GM21528 (cell line): ENCODE results near the gene ACACB.

Source experiments
- ATAC-seq: cut with Tn5 transposase; IDR thresholded peaks from one replicate; pipeline ENCODE4 v1.9.1; 2021; ENCODE audit warnings: mild to moderate bottlenecking, moderate library complexity; ENCODE audit not compliant: unreplicated experiment, low FRiP score

Gene ACACB

DNA sequence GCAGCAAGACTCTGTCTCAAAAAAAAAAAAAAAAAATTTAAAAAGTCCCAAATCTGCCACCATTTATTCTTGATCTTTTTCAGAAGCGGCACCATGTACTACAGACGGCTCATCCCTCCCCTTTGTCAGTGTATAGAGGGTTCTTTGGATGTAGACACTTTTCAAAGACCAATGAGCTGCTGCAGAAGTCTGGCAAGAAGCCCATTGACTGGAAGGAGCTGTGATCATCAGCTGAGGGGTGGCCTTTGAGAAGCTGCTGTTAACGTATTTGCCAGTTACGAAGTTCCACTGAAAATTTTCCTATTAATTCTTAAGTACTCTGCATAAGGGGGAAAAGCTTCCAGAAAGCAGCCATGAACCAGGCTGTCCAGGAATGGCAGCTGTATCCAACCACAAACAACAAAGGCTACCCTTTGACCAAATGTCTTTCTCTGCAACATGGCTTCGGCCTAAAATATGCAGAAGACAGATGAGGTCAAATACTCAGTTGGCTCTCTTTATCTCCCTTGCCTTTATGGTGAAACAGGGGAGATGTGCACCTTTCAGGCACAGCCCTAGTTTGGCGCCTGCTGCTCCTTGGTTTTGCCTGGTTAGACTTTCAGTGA, 6.5 kb upstream of the ACACB start:
- no peak for ATAC-seq

- no peak for ATAC-seq
Measured at GRCh38 chr12:109110988-109111495, 5.3 kb upstream of the ACACB start.

DNA sequence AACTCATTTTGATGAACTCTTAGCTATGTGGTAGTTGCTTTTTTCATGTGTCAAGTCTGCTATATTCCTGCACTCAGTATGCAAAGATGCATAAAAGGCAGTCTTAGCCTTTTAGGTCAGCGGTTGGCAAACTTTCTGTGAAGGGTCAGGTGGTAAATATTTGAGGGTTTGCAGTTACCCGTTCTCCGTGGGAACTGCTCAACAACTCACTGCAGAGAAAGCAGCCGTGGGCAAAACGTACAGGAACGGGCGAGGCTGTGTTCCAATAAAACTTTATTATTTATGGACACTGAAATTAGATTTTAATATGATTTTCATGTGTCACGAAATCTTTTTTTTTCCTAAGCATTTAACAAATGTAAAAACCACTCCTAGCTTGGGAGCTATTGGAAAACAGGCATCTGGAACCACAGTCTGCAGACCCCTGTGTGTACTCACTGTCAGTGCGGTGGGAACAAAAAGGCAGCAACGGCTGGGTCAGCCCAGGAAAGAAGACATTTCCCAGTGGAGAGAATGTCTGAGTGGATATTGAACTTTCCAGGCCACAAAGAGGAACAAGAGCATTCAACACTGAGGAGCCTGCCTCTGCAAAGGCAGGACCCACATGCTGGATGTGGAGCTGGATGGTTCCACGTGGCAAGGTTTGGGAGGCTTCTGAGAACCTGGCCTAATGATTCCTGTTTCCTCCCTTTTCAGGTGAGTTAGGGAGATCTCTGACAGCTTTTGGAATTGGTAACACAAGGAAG, 3.5 kb upstream of the ACACB start:
- no peak for ATAC-seq

DNA sequence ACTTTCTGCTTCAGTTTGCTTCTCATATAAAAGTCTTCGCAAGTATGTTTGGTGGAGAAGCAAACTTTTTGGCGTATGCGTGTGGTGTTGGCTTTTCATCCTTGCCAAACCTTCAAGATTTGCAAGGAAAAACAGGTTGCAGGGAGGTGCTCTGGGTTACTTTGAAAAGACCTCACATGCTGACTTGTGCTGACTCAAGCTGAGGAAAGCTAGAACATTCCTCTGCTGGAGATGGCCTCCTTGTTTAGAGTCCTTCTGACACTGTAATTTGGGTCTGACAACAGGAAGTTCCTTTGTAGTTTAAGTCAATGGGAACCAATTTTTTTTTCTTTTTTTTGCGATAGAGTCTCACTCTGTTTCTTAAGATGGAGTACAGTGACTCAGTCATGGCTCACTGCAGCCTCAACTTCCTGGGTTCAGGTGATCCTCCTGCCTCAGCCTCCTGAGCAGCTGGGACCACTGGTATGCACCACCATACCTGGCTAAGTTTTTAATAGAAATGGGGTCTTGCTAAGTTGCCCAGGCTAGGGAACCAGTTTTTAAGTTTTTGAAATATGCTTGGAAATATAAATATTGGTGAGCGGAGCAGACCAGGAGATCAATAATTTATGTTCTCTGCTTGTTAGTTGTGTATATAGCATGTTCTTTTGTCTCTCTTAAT, 2.6 kb upstream of the ACACB start:
- ATAC-seq: no peak

- ATAC-seq: no peak
Measured at GRCh38 chr12:109114644-109115043, 1.7 kb upstream of the ACACB start.

- no peak for ATAC-seq
Measured at GRCh38 chr12:109115404-109115757, 1.0 kb upstream of the ACACB start.

DNA sequence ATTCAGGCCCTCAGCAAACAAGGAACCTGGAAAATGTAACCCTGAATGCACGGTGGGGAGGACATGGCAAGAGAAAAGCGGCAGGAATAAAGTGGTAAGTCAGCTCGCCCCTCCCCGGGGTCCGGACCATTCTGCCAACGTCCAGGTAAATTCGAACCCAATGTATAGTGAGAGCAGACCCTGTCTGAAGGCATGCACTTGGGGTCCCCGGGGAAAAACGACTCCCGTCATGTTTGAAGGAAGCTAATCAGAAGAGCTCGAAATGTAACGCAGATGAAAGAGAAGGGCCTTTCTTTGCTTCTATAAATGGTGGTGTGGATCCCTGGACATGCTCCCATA, 193 bp downstream of the ACACB start:
- no peak for ATAC-seq

DNA sequence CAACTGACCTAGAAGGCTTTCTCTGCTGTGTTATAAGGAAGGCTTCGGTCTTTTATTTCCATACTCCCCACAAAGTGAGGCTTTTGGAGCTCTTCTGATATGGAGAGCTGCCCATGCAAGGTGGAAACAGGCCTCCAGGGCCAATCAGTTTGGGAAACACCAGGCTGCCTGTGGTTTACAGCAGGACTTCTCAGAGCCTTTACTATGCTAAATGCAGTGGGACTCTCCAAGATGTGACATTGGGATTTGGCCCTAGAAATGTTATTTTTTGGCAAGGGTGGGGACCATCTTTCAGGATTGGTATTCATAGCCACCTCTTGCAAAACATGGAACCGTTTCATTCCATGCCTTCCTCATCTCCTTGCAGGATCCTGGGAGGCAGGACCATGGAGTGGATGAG, 3.7 kb downstream of the ACACB start:
- no peak for ATAC-seq

GRCh38 chr12:109120557-109120956, 4.2 kb downstream of the ACACB start:
- ATAC-seq: no peak

- no peak for ATAC-seq
Measured at GRCh38 chr12:109121346-109121880, 5.0 kb downstream of the ACACB start.

- no peak for ATAC-seq
Measured at GRCh38 chr12:109124878-109125648, 8.7 kb downstream of the ACACB start.

DNA sequence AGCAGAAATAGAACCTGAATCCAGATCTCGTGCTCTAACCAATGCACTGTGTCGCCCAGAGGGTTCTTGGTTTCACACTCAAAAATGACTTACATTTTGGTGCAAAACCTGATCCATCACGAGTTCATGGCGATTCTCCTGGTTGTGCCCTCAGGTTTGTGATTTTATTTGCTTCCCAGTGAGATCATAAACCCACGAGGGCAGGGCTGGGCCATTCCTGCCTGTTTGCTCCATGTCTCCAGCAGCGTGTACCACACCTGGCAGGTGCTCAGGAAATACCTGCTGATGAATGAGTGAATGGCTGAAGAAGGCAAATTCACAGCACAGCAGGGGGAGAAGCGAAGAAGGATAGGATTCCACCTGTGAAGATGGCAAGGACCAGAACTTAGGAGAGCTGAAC, 9.4 kb downstream of the ACACB start:
- ATAC-seq: no peak

DNA sequence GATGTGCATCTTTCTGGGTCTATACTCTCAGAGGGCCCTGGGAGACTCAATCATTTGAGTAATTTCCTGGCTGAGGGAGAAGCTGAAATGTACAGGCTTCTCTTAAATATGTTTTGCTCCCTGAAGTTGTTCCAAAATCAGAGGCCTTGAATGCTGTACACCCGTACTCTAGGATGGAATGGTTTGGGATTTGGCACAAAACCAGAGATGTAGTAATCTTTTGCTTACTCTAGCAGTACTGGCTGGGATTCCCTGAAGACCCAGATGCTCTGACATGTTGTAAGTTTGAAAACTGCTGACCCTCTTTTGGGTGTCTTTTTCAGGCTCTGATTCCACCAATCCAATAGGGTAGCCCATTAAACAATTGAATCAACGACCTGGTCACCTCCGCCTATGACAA, 10.4 kb downstream of the ACACB start:
- ATAC-seq: no peak

DNA sequence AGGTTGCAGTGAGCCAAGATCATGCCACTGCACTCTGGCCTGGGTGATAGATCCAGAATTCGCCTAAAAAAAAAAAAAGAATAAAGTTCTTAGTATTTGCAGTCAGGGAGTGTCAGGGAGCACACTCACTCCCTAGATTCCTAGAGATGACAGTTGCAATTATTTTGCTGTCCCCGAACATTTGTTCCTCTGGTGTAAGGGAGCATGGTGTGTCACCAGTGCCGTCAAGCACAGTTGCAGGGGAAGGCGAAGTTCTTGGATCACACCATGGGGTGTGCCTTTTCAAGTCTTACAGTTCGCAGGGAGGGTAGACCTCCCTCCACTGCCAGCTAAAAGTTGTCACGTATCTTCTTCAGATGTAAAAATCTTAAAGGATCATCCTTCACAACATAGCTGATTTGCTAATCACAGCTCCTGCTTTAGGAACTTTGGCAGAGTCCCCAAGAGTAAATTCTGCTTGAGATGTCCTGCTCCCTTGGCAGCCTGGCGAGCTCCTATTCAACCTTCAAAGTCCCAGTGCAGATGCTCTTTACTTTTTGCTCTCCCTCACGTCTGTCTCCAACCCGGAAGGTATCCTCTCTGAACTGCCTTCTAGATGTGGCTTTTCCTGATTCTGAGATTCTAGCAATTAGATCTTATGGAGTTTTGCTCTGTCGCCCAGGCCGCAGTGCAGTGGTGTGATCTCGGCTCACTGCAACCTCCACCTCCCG, 11.3 kb downstream of the ACACB start:
- no peak for ATAC-seq

- ATAC-seq: no peak
Measured at GRCh38 chr12:109130297-109131153, 14.1 kb downstream of the ACACB start.

DNA sequence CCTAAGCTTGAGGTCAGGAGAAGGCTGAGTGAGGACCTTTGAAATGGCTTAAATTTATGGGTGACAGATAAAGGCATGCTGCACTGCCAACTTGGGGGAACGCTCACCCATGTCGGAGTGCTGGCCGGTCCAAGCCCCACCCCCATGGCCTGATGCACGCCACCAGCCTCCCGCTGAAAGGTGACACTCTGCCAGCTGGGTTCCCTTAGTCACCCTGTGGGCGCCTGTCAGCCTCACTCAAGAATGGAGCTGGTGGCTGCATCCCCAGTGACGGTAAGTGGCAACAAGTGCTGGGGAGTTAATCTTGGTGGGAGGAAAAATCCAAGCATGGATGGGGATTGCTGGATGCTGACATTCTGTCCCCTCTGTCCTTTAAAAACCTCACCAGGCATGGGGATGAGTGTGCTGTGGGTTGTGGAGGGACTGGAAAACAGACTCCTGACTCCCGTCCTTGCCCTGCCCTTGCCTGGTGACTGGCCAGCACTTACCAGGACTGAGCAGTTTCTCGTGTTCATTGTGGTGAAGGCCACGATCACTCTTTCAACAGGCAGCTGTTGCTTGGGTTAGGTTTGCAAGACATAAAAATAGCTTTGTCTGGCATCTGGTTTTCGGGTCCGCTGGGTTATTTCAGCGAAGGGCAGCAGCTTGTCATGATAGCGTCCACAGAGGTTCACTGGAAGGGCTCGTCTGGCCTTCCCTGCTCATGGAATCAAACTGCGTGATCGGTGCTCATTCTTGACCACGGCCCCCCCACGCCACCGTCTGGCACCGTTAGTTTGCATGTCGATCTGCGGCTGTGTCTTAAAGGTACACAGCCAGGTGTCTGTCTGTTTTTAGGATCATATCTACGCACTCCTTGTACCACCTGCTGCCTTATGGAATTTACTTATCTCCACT, 15.0 kb downstream of the ACACB start:
- ATAC-seq: no peak

GRCh38 chr12:109134186-109134917, 18.0 kb downstream of the ACACB start:
- no peak for ATAC-seq

GRCh38 chr12:109137055-109137454, 20.7 kb downstream of the ACACB start:
- ATAC-seq: no peak
